Keratinocyte (primary cell): ENCODE results near the gene CHCHD6.

Experiments used
- CTCF ChIP-seq, 3 experiments: IDR thresholded peaks in 1 of 3; conservative IDR thresholded peaks in 1 of 3; optimal IDR thresholded peaks in 1 of 3; 2 replicates in 2 of 3; 3 replicates in 1 of 3; pipeline versions ENCODE3 to v1.5.1; 2011; ENCODE audit warnings: low read length in 3 of 3, mild to moderate bottlenecking in 3 of 3, moderate library complexity in 2 of 3, control low read depth in 1 of 3, inconsistent platforms in 1 of 3; ENCODE audit not compliant: insufficient read depth in 2 of 3; ENCODE audit errors: extremely low read depth in 1 of 3
- EZH2 ChIP-seq: IDR thresholded peaks from one replicate; pipeline ENCODE4 v1.6.1; 2012; ENCODE audit warnings: inconsistent platforms, mild to moderate bottlenecking, low read length, moderate library complexity

- TF ChIP-seq CTCF (optimal IDR thresholded peaks at IDR 0.05 in 1 of 3, IDR thresholded peaks at IDR 0.05 in 1 of 3, conservative IDR thresholded peaks at IDR 0.05 in 1 of 3; ENCODE audit: extremely low read depth in 1 of 3, insufficient read depth in 2 of 3, low read length in 3 of 3) (no peak), EZH2 (no peak)
These were observed 288.7 kb downstream of the CHCHD6 start for GRCh38 chr3:126992776-126993175.
